OCI-LY7 (cell line): ENCODE data around the gene NSMF. TPM values are rescaled to one million over a fixed set of nuclear protein-coding genes. Genes with fewer than 3 reads are reported as not detected.

ENCODE experiments used
- BruUV-seq: library from RNA; stranded (reverse); fragments of 400-500 nt; replicated peaks from 2 replicates; lab custom pipeline; 2021; lab: Mats Ljungman, UMichigan
- CTCF ChIA-PET: fragments of 300-600 bp; sonication (Branson Sonifier 250); formaldehyde crosslinking; loops from one replicate; lab custom pipeline; 2022; ENCODE audit warnings: antibody characterized with exemption; ENCODE audit not compliant: unreplicated experiment; lab: Charles Lee
- POLR2A ChIA-PET: fragments of 300-600 bp; sonication (Branson Sonifier 250); formaldehyde crosslinking; loops from one replicate; lab custom pipeline; 2022; ENCODE audit warnings: antibody characterized with exemption; lab: Charles Lee
- DNase-seq: peaks from one replicate; pipeline ENCODE4 v3.0.0-alpha.2; 2015; ENCODE audit warnings: low spot score
- H2AFZ ChIP-seq: fragments of 200-600 bp; sonication (generic), shearing (Covaris generic); 2 replicates; pipeline ENCODE4 v1.6.1; 2014; ENCODE audit warnings: mild to moderate bottlenecking, antibody characterized with exemption, low read length, moderate library complexity
- H3K27ac ChIP-seq: fragments of 200-600 bp; sonication (generic); 2 replicates; pipeline ENCODE4 v1.5.1; 2014; ENCODE audit warnings: mixed run types, low read depth, mild to moderate bottlenecking, moderate library complexity, low read length, inconsistent platforms; ENCODE audit not compliant: poor library complexity, severe bottlenecking
- H3K36me3 ChIP-seq: fragments of 200-600 bp; sonication (generic); 2 replicates; pipeline ENCODE4 v1.6.1; 2014; ENCODE audit warnings: mild to moderate bottlenecking, antibody characterized with exemption, low read length, moderate library complexity, mixed read lengths; ENCODE audit not compliant: insufficient read depth
- H3K4me1 ChIP-seq: fragments of 200-600 bp; sonication (generic); 2 replicates; pipeline ENCODE4 v1.5.1; 2014; ENCODE audit warnings: mild to moderate bottlenecking, low read length; ENCODE audit not compliant: insufficient read depth, poor library complexity, severe bottlenecking
- H3K4me2 ChIP-seq: fragments of 200-600 bp; sonication (generic); 2 replicates; pipeline ENCODE4 v1.6.1; 2014; ENCODE audit warnings: mild to moderate bottlenecking, low read length
- H3K4me3 ChIP-seq: fragments of 200-600 bp; sonication (generic); 2 replicates; pipeline ENCODE4 v1.5.1; 2014; ENCODE audit warnings: mild to moderate bottlenecking, low read depth, low read length; ENCODE audit not compliant: poor library complexity, severe bottlenecking
- H3K79me2 ChIP-seq: fragments of 200-600 bp; sonication (generic); 2 replicates; pipeline ENCODE4 v1.6.1; 2016; ENCODE audit warnings: low read depth, mild to moderate bottlenecking, low read length, moderate library complexity, mixed read lengths; ENCODE audit not compliant: insufficient read depth
- H3K9me2 ChIP-seq: fragments of 200-600 bp; sonication (generic); 2 replicates; pipeline ENCODE4 v1.6.1; 2016; ENCODE audit warnings: mild to moderate bottlenecking, low read length, mixed read lengths; ENCODE audit not compliant: insufficient read depth
- H3K9me3 ChIP-seq: fragments of 200-600 bp; sonication (generic); 2 replicates; pipeline ENCODE4 v1.6.1; 2014; ENCODE audit warnings: mild to moderate bottlenecking, mixed run types, low read length, mixed read lengths
- H4K20me1 ChIP-seq: fragments of 200-600 bp; sonication (generic); 2 replicates; pipeline ENCODE4 v1.6.1; 2014; ENCODE audit warnings: mild to moderate bottlenecking, antibody characterized with exemption, low read length, moderate library complexity, mixed read lengths; ENCODE audit not compliant: insufficient read depth
- EZH2phosphoT487 ChIP-seq: fragments of 200-600 bp; sonication (generic); IDR thresholded peaks from 2 replicates; pipeline ENCODE4 v1.6.1; 2018; ENCODE audit warnings: low read depth, borderline replicate concordance, mild to moderate bottlenecking, mixed run types, antibody characterized with exemption, low read length, moderate library complexity, mixed read lengths
- intact Hi-C: fragments of 100-400 bp; cut with micrococcal nuclease; formaldehyde crosslinking; loops from one replicate; pipeline ENCODE4 v1.10.0; 2022; ENCODE audit not compliant: unreplicated experiment
- total RNA-seq, 2 experiments: library from RNA; depleted of rRNA in 1 of 2; stranded (reverse); fragments of >200 nt in 1 of 2; shearing (Covaris generic) in 1 of 2; gene quantifications; 2 replicates each; pipeline ENCODE4 v1.2.3, GENCODE V29; 2014 to 2022
- TF ChIP-seq, protein P1 (sequence below): fragments of 200-600 bp; sonication (generic); conservative IDR thresholded peaks from 2 replicates; pipeline ENCODE4 v1.5.1; 2014; ENCODE audit warnings: mild to moderate bottlenecking, antibody characterized with exemption, low read length, moderate library complexity, mixed read lengths

The NSMF gene
- total RNA-seq, 2 experiments from 2014 or later = 20.3 to 29.8 TPM

DNA sequence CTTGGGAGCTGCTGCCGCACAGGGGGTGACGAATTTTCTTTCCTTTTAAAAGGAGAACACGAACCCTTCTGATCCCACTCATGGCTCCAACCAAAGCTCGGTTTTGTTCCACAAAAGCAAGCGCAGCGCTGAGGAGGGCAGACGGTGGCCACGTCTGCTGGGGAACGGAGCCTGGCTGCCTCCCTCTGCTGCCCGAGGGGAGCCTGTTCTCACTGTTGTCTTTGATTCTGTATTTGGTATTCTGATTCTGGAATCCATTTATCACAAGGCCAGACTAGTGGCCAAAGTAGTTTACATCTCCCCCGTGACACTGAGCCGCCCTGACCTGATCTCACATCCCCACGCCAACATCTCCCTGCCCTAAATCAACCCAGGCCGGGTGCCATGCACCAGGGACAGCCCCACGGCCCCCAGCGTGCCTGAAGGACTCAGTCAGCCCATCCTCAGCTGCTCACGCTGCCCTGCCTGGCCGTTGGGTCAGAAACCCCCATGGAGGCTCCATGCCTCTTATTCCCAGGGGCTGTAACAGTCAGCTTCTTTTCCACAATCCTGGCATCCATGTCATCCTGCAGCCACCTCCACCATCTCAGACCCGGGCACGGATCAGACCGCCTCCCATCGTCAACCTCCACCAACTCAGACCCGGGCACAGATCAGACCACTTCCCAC lies 6.7 kb upstream of the NSMF start:
- H2AFZ ChIP-seq = no peak overlapping the region
- intact Hi-C loops = no loop called here
- POLR2A ChIA-PET = no interaction called here

DNA sequence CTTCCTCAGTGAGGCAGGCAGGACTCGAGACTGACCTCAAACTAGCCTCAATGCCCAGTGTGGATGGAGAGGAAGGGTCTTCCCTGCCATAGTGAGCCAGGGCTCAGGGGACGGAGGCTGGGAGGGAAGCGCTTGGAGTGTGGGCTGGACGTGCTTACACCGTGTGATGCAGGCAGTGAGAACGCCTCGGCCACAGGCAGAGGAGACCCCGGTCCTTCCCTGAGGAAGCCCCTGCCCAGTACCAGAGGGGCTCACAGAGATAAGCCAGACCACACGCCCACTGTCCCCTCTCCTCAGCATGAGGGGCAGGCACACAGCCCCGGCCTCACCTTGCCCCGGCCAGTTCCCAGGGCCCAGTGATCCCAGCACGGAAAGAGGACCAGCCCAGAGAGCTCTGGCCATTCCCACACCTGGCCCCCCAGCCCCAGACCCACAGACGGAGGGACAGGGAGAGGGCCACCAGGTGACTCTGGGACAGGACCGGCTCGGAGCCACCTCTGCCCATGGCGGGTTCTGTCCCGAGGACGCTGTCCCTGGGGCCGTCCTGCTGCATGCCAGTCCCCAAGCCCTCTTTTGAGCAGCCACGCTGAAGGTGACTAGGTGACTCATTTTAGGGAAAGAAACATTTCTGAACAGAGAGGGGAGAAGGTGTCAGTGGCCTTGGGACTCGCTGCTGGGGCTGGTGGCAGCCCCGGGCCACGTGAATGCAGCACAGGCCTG lies 6.0 kb upstream of the NSMF start:
- POLR2A ChIA-PET = no interaction called here
- no TSS peak for BruUV-seq
- intact Hi-C loops = no loop called here

More for the DNA sequence above, 6.7 kb upstream of the NSMF start:
- CTCF ChIA-PET = no interaction called here
- no peaks in the 10 kb centered on the region for H3K79me2 ChIP-seq
- H3K4me2 ChIP-seq = no peak overlapping the region
- H4K20me1 ChIP-seq = no peaks in the 10 kb centered on the region
- H3K9me3 ChIP-seq = no peaks in the 10 kb centered on the region
- BruUV-seq = no TSS peak
- H3K4me3 ChIP-seq = no peak overlapping the region
- TF ChIP-seq, protein P1, sequence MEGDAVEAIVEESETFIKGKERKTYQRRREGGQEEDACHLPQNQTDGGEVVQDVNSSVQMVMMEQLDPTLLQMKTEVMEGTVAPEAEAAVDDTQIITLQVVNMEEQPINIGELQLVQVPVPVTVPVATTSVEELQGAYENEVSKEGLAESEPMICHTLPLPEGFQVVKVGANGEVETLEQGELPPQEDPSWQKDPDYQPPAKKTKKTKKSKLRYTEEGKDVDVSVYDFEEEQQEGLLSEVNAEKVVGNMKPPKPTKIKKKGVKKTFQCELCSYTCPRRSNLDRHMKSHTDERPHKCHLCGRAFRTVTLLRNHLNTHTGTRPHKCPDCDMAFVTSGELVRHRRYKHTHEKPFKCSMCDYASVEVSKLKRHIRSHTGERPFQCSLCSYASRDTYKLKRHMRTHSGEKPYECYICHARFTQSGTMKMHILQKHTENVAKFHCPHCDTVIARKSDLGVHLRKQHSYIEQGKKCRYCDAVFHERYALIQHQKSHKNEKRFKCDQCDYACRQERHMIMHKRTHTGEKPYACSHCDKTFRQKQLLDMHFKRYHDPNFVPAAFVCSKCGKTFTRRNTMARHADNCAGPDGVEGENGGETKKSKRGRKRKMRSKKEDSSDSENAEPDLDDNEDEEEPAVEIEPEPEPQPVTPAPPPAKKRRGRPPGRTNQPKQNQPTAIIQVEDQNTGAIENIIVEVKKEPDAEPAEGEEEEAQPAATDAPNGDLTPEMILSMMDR = no peak
- TF ChIP-seq EZH2phosphoT487 = no peak
- H3K27ac ChIP-seq = no peak overlapping the region
- no peak for DNase-seq
- H3K36me3 ChIP-seq = no peaks in the 10 kb centered on the region
- peaks cover 21% of the 10 kb centered on the region for H3K4me1 ChIP-seq
- no peaks in the 10 kb centered on the region for H3K9me2 ChIP-seq

More for the DNA sequence above, 6.0 kb upstream of the NSMF start:
- Histone ChIP-seq H3K4me2 (no peak overlapping the region), H3K27ac (no peak overlapping the region), H3K79me2 (no peaks in the 10 kb centered on the region), H3K9me2 (no peaks in the 10 kb centered on the region), H3K4me3 (no peak overlapping the region), H3K4me1 (peaks cover 20% of the 10 kb centered on the region), H4K20me1 (no peaks in the 10 kb centered on the region), H3K9me3 (no peaks in the 10 kb centered on the region), H2AFZ (no peak overlapping the region), H3K36me3 (no peaks in the 10 kb centered on the region)
- DNase-seq = no peak
- CTCF ChIA-PET = no interaction called here
- TF ChIP-seq, protein P1 = no peak
- no peak for TF ChIP-seq EZH2phosphoT487
